Measurements from ENCODE around the gene HMGN1.

Gene HMGN1

DNA sequence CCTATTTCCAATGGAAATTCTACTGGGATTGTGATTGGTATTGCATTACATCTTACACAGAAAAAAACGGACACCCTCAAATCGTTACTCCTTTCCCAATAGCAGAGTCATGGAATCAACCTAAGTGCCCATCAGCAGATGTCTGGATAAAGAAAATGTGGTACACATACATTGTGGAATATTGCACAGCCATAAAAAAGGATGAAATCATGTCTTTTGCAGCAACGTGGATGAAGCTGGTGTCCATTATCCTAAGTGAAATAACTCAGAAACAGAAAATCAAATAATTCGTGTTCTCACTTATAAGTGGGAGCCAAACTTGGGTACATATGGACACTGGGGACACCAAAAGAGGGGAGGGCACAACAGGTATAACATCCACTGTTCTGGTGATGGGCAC lies 14.3 kb downstream of the HMGN1 start:
- no peak for DNase-seq (ENCODE audit: low read depth)
- H3K4me3 ChIP-seq (ENCODE audit: control insufficient read depth, low read depth, low read length) = no peak overlapping the region
- TF ChIP-seq, protein P1, sequence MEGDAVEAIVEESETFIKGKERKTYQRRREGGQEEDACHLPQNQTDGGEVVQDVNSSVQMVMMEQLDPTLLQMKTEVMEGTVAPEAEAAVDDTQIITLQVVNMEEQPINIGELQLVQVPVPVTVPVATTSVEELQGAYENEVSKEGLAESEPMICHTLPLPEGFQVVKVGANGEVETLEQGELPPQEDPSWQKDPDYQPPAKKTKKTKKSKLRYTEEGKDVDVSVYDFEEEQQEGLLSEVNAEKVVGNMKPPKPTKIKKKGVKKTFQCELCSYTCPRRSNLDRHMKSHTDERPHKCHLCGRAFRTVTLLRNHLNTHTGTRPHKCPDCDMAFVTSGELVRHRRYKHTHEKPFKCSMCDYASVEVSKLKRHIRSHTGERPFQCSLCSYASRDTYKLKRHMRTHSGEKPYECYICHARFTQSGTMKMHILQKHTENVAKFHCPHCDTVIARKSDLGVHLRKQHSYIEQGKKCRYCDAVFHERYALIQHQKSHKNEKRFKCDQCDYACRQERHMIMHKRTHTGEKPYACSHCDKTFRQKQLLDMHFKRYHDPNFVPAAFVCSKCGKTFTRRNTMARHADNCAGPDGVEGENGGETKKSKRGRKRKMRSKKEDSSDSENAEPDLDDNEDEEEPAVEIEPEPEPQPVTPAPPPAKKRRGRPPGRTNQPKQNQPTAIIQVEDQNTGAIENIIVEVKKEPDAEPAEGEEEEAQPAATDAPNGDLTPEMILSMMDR (conservative IDR thresholded peaks at IDR 0.05; ENCODE audit: control insufficient read depth, insufficient read depth, low read depth, low read length) = no peak

DNA sequence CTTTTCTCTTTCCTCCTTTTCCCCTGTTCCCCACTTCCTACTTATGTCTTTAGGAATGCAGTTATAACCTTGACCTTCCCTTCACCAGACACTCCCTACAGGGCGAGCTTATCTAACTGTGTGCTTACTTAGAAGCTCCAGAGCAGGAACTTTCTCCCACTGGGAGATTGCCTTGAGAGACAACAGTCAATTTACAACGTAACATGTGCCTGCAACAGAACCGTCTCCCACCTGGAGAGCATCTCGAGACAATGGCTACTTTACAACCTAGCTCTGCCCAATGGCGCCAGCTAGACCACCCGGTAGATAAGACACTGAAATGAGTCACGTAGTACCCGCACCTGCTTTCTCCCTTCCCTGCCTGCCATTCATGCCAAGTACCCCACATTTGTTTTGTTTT lies 16.7 kb downstream of the HMGN1 start:
- DNase-seq (ENCODE audit: low read depth) = no peak
- H3K4me3 ChIP-seq (ENCODE audit: control insufficient read depth, low read depth, low read length) = no peak overlapping the region
- TF ChIP-seq, protein P1 (conservative IDR thresholded peaks at IDR 0.05; ENCODE audit: control insufficient read depth, insufficient read depth, low read depth, low read length) = no peak

DNA sequence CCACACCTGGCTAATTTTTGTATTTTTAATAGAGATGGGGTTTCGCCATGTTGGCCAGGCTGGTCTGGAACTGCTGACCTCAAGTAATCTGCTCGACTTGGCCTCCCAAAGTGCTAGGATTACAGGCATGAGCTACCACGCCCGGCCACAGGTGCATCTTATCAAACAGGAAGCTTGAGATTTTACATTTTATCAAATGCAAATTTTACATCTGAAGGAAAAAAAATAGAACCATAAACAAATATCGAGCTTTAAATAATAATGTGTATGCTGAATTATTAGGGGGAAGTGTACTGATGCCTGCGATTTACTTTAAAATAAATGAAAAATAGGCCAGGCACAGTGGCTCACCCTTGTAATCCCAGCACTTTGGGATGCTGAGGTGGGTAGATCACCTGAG lies 18.9 kb downstream of the HMGN1 start:
- TF ChIP-seq, protein P1 (conservative IDR thresholded peaks at IDR 0.05; ENCODE audit: control insufficient read depth, insufficient read depth, low read depth, low read length) = no peak
- DNase-seq (ENCODE audit: low read depth) = no peak
- no peak overlapping the region for H3K4me3 ChIP-seq (ENCODE audit: control insufficient read depth, low read depth, low read length)

DNA sequence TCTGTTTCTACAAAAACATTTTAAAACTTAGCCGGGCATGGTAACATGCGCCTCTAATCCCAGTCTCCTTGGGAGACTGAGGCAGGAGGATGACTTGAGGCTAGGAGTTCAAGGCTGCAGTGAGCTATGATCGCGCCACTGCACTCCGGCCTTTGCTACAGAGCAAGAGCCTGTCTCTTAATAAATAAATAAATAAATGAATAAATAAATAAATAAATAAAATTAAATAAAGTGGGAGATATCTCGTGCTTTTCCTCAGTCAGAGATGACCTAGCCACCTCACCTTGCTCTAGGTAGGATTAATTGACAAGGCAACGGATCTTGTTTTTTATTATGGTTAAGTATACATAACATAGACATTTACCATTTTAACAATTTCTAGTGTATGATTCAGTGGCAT lies 21.2 kb downstream of the HMGN1 start:
- TF ChIP-seq, protein P1 (conservative IDR thresholded peaks at IDR 0.05; ENCODE audit: control insufficient read depth, insufficient read depth, low read depth, low read length) = no peak
- DNase-seq (ENCODE audit: low read depth) = no peak
- H3K4me3 ChIP-seq (ENCODE audit: control insufficient read depth, low read depth, low read length) = no peak overlapping the region

DNA sequence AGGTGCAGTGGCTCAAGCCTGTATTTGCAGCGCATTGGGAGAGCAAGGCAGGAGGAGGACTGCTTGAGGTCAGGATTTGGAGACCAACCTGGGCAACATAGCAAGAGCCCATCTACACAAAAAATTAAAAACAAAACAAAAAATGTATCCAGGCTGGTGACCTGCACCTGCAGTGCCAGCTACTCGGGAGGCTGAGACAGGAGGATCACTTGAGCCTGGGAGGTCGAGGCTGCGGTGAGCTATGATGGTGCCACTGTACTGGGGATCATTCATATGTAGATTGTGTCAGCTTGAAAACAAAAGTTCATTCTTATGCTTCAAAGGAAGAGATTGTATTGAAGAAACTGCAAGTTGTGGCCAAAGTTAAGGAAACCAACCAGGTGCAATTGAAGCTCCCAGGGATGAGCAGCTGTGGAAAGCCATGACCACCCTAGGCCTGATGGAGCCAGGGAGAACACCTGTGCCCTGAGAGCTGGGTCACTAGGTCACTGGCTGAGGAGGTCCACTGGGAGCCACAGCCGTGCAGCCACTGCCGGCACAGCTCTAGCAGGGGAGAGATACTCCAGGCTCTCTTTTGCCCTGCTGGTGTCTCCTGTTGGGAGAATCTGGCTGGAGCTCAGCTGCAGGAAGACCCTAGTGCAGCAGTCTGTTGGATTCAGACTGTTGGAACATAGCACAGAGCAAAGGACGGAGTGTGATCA lies 22.1 kb downstream of the HMGN1 start:
- no peak overlapping the region for H3K4me3 ChIP-seq (ENCODE audit: control insufficient read depth, low read depth, low read length)
- TF ChIP-seq, protein P1 (conservative IDR thresholded peaks at IDR 0.05; ENCODE audit: control insufficient read depth, insufficient read depth, low read depth, low read length) = no peak
- DNase-seq (ENCODE audit: low read depth) = no peak

DNA sequence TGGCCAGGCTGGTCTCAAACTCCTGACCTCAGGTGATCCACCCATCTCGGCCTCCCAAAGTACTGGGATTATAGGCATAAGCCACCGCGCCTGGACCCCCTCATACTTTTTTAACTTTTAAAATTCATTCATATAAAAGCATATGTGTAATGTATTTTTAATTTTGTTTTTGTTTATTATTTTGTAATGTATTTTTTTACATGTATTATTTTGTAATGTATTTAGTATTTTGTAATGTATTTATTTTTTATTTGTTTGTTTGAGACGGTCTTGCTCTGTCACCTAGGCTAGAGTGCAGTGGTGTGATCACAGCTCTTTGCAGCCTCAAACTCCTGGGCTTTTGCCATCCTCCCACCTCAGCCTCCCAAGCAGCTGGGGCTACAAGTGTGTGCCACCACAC lies 23.4 kb downstream of the HMGN1 start:
- DNase-seq (ENCODE audit: low read depth) = no peak
- TF ChIP-seq, protein P1 (conservative IDR thresholded peaks at IDR 0.05; ENCODE audit: control insufficient read depth, insufficient read depth, low read depth, low read length) = no peak
- no peak overlapping the region for H3K4me3 ChIP-seq (ENCODE audit: control insufficient read depth, low read depth, low read length)

DNA sequence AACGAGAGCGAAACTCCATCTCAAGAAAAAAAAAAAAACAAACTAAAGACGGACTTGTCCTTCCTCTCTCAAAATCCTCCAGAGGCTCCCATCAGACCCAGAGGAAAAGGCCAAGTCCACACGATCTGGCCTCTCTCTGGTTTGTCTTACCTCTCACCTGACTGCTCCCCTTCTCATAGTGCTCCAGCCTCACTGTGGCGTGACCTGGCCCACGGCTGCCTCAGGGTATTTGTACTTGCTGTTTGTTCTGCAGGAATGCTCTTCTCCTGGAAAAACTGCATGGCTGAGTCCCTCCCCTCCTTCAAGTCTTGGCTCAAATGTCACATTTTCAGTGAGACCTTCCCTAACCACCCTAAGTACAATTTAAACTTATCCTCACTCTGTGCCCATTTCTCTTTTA lies 27.5 kb downstream of the HMGN1 start:
- TF ChIP-seq, protein P1 (conservative IDR thresholded peaks at IDR 0.05; ENCODE audit: control insufficient read depth, insufficient read depth, low read depth, low read length) = no peak
- no peak for DNase-seq (ENCODE audit: low read depth)
- H3K4me3 ChIP-seq (ENCODE audit: control insufficient read depth, low read depth, low read length) = no peak overlapping the region

Data from fibroblast of mammary gland (primary cell).